ENCODE measurements around the gene PUM1. TPM values are rescaled to one million over a fixed set of nuclear protein-coding genes. Genes with fewer than 3 reads are reported as not detected.
"Not testable (repeated sequence)": the region's sequence is repeated elsewhere in the genome, so short reads cannot be mapped to it uniquely, and the experiment has no call there.

PUM1 gene
- total and polyA plus RNA-seq, 12 donors = 22.6 to 167 (median 91.5) TPM

DNA sequence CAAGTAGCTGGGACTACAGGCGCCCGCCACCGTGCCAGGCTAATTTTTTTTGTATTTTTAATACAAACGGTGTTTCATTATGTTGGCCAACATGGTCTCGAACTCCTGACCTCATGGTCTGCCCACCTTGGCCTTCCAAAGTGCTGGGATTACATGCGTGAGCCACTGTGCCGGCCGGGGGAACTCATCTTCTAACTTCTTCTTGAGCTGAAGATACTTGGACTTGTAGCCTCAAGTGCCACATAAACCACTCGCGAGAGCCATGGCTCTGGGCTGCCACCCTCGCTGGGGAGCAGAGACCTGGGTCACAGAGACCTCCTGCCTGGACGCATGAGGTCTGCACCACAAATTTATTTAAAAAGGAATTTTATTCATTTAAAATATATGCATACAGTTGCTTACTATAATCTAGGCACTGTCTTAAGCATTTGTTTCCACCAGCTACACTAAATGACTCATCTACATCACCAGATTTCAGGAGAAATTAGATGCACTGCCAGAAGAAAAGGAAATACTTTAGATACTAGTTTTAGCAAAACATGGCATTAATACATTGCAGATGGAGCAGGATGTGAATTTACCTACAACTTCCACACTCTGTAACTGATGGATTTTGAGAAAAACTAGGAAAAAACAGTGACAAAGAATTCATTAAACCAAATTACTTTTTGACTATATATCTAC is 29.9 kb upstream of the PUM1 start:
- intact Hi-C loops (cut with DNase I) = no loop called here
- Histone ChIP-seq H3K27ac (no peak overlapping the region), H3K4me3 (no peak overlapping the region), H3K4me1 (replicated peaks in 1 of 2) (no peaks in the 10 kb centered on the region), H3K36me3 (replicated peaks in 1 of 2) (no peaks in the 10 kb centered on the region), H3K27me3 (no peaks in the 10 kb centered on the region), H3K9me3 (replicated peaks in 1 of 3) (no peaks in the 10 kb centered on the region)
- TF ChIP-seq POLR2A (IDR thresholded peaks at IDR 0.05) = no peak
- TF ChIP-seq, protein P1, sequence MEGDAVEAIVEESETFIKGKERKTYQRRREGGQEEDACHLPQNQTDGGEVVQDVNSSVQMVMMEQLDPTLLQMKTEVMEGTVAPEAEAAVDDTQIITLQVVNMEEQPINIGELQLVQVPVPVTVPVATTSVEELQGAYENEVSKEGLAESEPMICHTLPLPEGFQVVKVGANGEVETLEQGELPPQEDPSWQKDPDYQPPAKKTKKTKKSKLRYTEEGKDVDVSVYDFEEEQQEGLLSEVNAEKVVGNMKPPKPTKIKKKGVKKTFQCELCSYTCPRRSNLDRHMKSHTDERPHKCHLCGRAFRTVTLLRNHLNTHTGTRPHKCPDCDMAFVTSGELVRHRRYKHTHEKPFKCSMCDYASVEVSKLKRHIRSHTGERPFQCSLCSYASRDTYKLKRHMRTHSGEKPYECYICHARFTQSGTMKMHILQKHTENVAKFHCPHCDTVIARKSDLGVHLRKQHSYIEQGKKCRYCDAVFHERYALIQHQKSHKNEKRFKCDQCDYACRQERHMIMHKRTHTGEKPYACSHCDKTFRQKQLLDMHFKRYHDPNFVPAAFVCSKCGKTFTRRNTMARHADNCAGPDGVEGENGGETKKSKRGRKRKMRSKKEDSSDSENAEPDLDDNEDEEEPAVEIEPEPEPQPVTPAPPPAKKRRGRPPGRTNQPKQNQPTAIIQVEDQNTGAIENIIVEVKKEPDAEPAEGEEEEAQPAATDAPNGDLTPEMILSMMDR (IDR thresholded peaks at IDR 0.05) = no peak
- 89 to 93% (median 91%) methylated on average over 12 of the region's 12 CpGs for WGBS, 4 donors
- no peak for DNase-seq

DNA sequence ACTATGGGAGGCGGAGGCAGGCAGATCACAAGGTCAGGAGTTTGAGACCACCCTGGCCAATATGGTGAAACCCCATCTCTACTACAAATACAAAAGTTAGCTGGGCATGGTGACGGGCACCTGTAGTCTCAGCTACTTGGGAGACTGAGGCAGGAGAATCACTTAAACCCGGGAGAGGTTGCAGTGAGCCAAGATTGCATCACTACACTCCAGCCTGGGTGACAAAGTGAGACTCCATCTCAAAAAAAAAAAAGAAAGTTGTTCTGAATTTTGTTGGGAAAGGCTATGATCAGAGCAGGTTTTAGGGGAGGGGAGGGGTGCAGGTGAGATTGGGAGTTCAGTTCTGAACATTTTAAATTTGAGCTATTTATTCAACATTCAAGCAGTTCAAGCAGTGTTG is 22.6 kb upstream of the PUM1 start:
- H3K27me3 ChIP-seq; H3K9me3 ChIP-seq (replicated peaks in 1 of 3); intact Hi-C loops (cut with DNase I); H3K27ac ChIP-seq; H3K4me3 ChIP-seq; H3K4me1 ChIP-seq (replicated peaks in 1 of 2); H3K36me3 ChIP-seq (replicated peaks in 1 of 2); DNase-seq: not testable (repeated sequence)
- 77 to 97% (median 90%) methylated on average over 3 of the region's 3 CpGs for WGBS, 4 donors

DNA sequence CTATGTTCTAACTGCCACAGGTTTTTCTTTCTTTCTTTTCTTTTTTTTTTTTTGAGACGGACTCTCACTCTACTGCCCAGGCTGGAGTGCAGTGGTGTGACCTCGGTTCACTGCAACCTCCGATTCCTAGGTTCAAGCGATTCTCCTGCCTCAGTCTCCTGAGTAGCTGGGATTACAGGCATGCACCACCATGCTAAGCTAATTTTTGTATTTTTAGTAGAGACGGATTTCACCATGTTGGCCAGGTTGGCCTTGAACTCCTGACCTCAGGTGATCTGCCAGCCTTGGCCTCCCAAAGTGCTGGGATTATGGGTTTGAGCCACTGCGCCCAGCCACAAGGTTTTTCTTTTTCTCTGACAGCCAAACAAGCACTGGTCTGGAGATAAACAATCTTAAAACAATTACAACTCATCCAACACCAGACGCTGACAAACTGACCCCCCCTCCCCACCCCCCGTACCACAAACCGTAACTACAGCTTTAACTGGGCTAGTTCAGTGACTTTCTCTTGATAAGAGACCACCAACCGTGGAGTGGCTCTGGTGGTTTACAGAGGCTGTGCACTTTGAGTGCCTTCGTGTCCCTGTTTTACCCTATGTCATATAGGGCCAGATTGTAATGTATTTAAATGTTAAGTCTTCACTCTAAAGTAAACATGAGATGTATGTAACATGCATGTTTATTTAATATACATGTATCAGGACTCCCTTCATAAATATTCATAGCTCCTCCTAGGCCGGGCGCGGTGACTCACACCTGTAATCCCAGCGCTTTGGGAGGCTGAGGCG is 19.5 kb upstream of the PUM1 start:
- H3K27me3 ChIP-seq = no peaks in the 10 kb centered on the region
- no peak for DNase-seq
- 71 to 82% (median 77%) methylated on average over 16 of the region's 16 CpGs for WGBS, 4 donors
- intact Hi-C loops (cut with DNase I) = no loop called here
- TF ChIP-seq, protein P1 (IDR thresholded peaks at IDR 0.05) = no peak
- no peak for TF ChIP-seq POLR2A (IDR thresholded peaks at IDR 0.05)
- H3K36me3 ChIP-seq (replicated peaks in 1 of 2) = no peaks in the 10 kb centered on the region
- no peaks in the 10 kb centered on the region for H3K9me3 ChIP-seq (replicated peaks in 1 of 3)
- no peak overlapping the region for H3K4me3 ChIP-seq
- H3K27ac ChIP-seq = no peak overlapping the region
- H3K4me1 ChIP-seq (replicated peaks in 1 of 2) = no peaks in the 10 kb centered on the region

DNA sequence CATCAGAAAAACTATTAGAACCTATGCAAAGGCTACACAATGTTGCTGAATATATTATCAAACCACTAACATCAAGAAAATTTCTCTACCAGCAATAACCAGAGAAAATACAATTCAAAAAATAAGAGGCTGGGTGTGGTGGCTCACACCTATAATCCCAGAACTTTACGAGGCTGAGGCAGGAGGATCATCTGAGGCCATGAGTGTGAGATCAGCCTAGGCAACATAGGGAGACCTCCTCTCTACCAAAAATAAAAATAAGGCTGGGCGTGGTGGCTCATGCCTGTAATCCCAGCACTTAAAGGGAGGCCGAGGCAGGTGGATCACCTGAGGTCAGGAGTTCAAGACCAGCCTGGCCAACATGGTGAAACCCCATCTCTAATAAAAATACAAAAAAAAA is 16.9 kb upstream of the PUM1 start:
- WGBS, 4 donors = 94 to 96% (median 94%) methylated on average over 3 of the region's 3 CpGs
- Histone ChIP-seq H3K27me3 (no peaks in the 10 kb centered on the region), H3K36me3 (replicated peaks in 1 of 2) (no peaks in the 10 kb centered on the region), H3K4me3 (no peak overlapping the region), H3K27ac (no peak overlapping the region), H3K9me3 (replicated peaks in 1 of 3) (no peaks in the 10 kb centered on the region), H3K4me1 (replicated peaks in 1 of 2) (no peaks in the 10 kb centered on the region)
- intact Hi-C loops (cut with DNase I) = no loop called here
- TF ChIP-seq POLR2A (IDR thresholded peaks at IDR 0.05) = no peak
- TF ChIP-seq, protein P1 (IDR thresholded peaks at IDR 0.05) = no peak
- DNase-seq = no peak

Measured in adrenal gland (tissue), 12 donors.